Rectal smooth muscle tissue (tissue), 1 donor: ENCODE results near the gene PRKCD.

Source experiments
- H3K27ac ChIP-seq: one replicate; pipeline ENCODE4 v1.7.0; 2013; ENCODE audit warnings: low read depth, low read length, inconsistent platforms
- H3K27me3 ChIP-seq: one replicate; pipeline ENCODE4 v1.7.0; 2013; ENCODE audit warnings: low read length; ENCODE audit not compliant: control insufficient read depth, insufficient read depth
- H3K36me3 ChIP-seq: one replicate; pipeline ENCODE4 v1.7.0; 2013; ENCODE audit warnings: low read length; ENCODE audit not compliant: control insufficient read depth, insufficient read depth
- H3K4me1 ChIP-seq: one replicate; pipeline ENCODE4 v1.7.0; 2013; ENCODE audit warnings: low read length; ENCODE audit not compliant: control insufficient read depth, insufficient read depth
- H3K4me3 ChIP-seq: one replicate; pipeline ENCODE4 v1.7.0; 2013; ENCODE audit warnings: low read length
- H3K9ac ChIP-seq: one replicate; pipeline ENCODE4 v1.7.0; 2013; ENCODE audit warnings: low read length

The PRKCD gene

GRCh38 chr3:53183514-53183913 lies 22.5 kb downstream of the PRKCD start:
- Histone ChIP-seq H3K27ac (no peak overlapping the region), H3K4me1 (no peaks in the 10 kb centered on the region), H3K9ac (no peak overlapping the region), H3K36me3 (peaks cover 48% of the 10 kb centered on the region), H3K27me3 (no peaks in the 10 kb centered on the region), H3K4me3 (no peak overlapping the region)

DNA sequence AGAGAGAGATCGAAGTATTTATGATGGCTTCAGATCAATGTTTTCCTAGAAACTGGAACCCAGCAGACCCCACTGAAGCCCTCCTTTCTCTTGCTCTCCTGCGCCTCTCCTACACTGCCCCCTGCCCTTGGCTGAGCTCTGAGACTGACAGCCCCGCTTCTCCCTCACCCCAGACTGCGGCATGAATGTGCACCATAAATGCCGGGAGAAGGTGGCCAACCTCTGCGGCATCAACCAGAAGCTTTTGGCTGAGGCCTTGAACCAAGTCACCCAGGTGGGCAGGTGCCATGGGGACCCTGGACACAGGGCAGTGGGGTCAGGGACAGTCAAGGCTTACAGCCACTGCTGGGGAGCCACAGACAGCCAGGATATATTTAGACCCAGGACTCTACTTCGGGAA lies 23.7 kb downstream of the PRKCD start:
- H3K27me3 ChIP-seq, result no peaks in the 10 kb centered on the region
- no peak overlapping the region for H3K9ac ChIP-seq
- no peak overlapping the region for H3K27ac ChIP-seq
- H3K4me1 ChIP-seq, result no peaks in the 10 kb centered on the region
- H3K36me3 ChIP-seq, result peaks cover 45% of the 10 kb centered on the region
- H3K4me3 ChIP-seq, result no peak overlapping the region

- no peak overlapping the region for H3K4me3 ChIP-seq
- H3K4me1 ChIP-seq, result no peaks in the 10 kb centered on the region
- H3K36me3 ChIP-seq, result peaks cover 46% of the 10 kb centered on the region
- no peak overlapping the region for H3K27ac ChIP-seq
- H3K9ac ChIP-seq, result no peak overlapping the region
- H3K27me3 ChIP-seq, result no peaks in the 10 kb centered on the region
Observed at GRCh38 chr3:53185761-53186465, 24.9 kb downstream of the PRKCD start.

- no peaks in the 10 kb centered on the region for H3K27me3 ChIP-seq
- H3K4me1 ChIP-seq, result no peaks in the 10 kb centered on the region
- no peak overlapping the region for H3K4me3 ChIP-seq
- peaks cover 45% of the 10 kb centered on the region for H3K36me3 ChIP-seq
- no peak overlapping the region for H3K27ac ChIP-seq
- H3K9ac ChIP-seq, result no peak overlapping the region
Observed at GRCh38 chr3:53186726-53187125, 25.7 kb downstream of the PRKCD start.

GRCh38 chr3:53187430-53187829 lies 26.4 kb downstream of the PRKCD start:
- H3K4me1 ChIP-seq, result no peaks in the 10 kb centered on the region
- no peak overlapping the region for H3K4me3 ChIP-seq
- H3K9ac ChIP-seq, result no peak overlapping the region
- H3K27me3 ChIP-seq, result no peaks in the 10 kb centered on the region
- peaks cover 46% of the 10 kb centered on the region for H3K36me3 ChIP-seq
- H3K27ac ChIP-seq, result no peak overlapping the region

GRCh38 chr3:53188136-53188685 lies 27.2 kb downstream of the PRKCD start:
- H3K9ac ChIP-seq, result no peak overlapping the region
- H3K27me3 ChIP-seq, result no peaks in the 10 kb centered on the region
- H3K4me3 ChIP-seq, result no peak overlapping the region
- H3K4me1 ChIP-seq, result peaks cover under 1% of the 10 kb centered on the region
- no peak overlapping the region for H3K27ac ChIP-seq
- H3K36me3 ChIP-seq, result peaks cover 51% of the 10 kb centered on the region

GRCh38 chr3:53188720-53189119 lies 27.7 kb downstream of the PRKCD start:
- H3K4me3 ChIP-seq, result no peak overlapping the region
- H3K27me3 ChIP-seq, result no peaks in the 10 kb centered on the region
- peaks cover 4% of the 10 kb centered on the region for H3K4me1 ChIP-seq
- H3K27ac ChIP-seq, result no peak overlapping the region
- H3K9ac ChIP-seq, result no peak overlapping the region
- peaks cover 50% of the 10 kb centered on the region for H3K36me3 ChIP-seq

- H3K4me1 ChIP-seq, result peaks cover 9% of the 10 kb centered on the region
- no peak overlapping the region for H3K27ac ChIP-seq
- no peak overlapping the region for H3K4me3 ChIP-seq
- H3K9ac ChIP-seq, result no peak overlapping the region
- no peaks in the 10 kb centered on the region for H3K27me3 ChIP-seq
- peaks cover 49% of the 10 kb centered on the region for H3K36me3 ChIP-seq
Observed at GRCh38 chr3:53189276-53189675, 28.3 kb downstream of the PRKCD start.

DNA sequence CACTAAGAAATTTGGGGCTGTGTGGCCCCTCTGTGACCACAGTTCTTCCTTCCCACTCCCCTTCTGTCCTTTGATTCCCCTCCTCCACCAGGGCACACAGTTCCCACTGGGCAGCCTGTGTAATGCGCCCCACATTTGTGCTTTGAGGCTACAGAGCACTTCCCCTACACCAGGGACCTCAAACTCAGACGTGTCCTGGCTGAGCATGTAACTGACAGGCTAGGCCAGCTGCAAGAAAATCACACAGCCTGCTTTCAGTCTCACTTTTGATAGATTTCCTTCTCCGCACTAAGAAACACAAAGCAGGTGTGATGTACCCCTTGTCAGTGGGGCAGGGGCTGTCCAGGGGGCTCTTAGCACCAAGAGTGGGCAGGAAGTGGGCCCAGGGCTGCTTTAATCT lies 29.6 kb downstream of the PRKCD start:
- H3K27ac ChIP-seq, result no peak overlapping the region

DNA sequence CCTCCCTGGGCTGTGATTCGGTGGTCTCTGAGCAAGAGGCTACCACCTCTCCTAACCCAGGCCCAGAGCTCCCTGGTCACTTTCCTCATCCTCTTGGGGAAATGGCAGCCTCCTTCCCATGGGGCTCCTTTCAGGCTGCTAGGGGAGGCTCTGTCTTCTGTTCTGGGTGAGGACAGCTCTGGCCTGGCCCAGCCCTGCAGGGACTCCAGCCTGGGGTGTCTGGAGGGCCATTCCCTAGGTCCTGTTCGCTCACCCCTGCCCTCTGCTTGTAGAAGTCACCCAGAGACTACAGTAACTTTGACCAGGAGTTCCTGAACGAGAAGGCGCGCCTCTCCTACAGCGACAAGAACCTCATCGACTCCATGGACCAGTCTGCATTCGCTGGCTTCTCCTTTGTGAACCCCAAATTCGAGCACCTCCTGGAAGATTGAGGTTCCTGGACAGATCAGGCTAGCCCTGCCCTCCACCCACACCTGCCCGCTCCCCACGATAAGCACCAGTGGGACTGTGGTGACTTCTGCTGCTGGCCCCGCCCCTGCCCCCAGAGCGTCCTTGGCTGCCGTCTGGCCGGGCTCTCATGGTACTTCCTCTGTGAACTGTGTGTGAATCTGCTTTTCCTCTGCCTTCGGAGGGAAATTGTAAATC lies 30.9 kb downstream of the PRKCD start:
- Histone ChIP-seq H3K4me3 (no peak overlapping the region), H3K27me3 (no peaks in the 10 kb centered on the region), H3K36me3 (peaks cover 29% of the 10 kb centered on the region), H3K4me1 (peaks cover 12% of the 10 kb centered on the region), H3K27ac (no peak overlapping the region), H3K9ac (no peak overlapping the region)

More for the DNA sequence above, 29.6 kb downstream of the PRKCD start:
- no peak overlapping the region for H3K4me3 ChIP-seq
- peaks cover 12% of the 10 kb centered on the region for H3K4me1 ChIP-seq
- peaks cover 41% of the 10 kb centered on the region for H3K36me3 ChIP-seq
- no peak overlapping the region for H3K9ac ChIP-seq
- no peaks in the 10 kb centered on the region for H3K27me3 ChIP-seq

DNA sequence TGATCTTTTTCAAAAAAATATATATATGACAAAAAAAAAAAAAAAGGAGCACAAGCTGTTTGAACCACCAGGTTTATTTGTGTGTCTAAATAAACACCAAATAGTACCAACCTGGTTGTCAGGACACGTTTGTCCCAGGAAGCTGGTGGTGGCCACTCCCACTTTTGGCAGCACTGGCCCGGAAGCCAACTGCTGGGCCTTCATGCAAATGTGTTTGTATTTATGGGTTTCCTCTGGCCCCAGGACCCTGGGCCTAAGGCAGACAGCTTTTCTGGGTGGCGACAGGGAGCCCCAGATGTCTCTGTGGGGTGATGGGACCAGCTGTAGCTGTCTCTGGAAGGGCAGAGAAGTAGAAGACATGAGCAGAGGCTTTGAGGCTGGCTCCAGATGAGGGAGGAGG lies 31.6 kb downstream of the PRKCD start:
- Histone ChIP-seq H3K36me3 (peaks cover 26% of the 10 kb centered on the region), H3K27me3 (no peaks in the 10 kb centered on the region), H3K9ac (no peak overlapping the region), H3K4me1 (peaks cover 12% of the 10 kb centered on the region), H3K27ac (no peak overlapping the region), H3K4me3 (no peak overlapping the region)

DNA sequence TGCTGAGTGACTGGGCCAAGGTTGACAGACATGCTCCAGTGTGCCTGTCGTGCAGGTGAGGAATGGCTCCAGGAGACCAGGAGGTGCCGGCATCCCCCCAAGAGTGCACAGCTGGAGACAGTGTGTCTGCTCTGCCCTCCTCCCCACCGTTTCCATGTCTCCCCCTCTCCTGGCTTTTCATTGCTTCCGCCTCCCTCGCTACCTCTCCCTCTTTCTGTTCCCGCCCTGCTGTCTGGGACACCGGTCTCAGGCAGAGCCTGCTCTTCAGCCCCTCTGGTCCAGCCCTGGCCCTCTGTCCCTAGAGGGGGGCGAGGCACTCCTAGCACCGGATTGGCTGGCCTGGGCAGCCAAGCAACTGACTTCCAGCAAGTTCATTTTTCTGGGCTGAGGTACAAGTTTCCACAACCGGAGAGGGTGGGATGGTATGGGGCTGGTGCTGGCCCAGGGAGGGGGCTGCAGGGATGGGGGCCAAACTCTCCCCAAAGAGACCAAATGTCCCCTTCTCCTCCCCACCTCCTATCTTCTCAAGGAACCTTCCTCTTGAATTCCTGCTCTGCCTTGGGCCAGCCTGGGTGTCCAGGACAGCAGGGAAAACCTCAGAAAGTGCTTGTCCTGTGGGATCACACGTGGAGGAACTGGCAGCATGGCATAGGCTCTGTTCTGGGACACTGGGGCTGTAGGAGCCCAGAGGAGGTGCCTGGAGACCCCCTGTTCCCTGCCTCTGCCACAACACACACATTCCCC lies 32.6 kb downstream of the PRKCD start:
- H3K4me1 ChIP-seq, result peaks cover 12% of the 10 kb centered on the region
- H3K36me3 ChIP-seq, result peaks cover 24% of the 10 kb centered on the region
- no peaks in the 10 kb centered on the region for H3K27me3 ChIP-seq
- H3K27ac ChIP-seq, result peak overlapping the region; percentile 53
- H3K4me3 ChIP-seq, result peak overlapping the region; percentile 6
- H3K9ac ChIP-seq, result peak overlapping the region; percentile 21
